ENCODE results near the gene SPATS2.
"Not testable (repeated sequence)": the region's sequence is repeated elsewhere in the genome, so short reads cannot be mapped to it uniquely, and the experiment has no call there.

The SPATS2 gene

DNA sequence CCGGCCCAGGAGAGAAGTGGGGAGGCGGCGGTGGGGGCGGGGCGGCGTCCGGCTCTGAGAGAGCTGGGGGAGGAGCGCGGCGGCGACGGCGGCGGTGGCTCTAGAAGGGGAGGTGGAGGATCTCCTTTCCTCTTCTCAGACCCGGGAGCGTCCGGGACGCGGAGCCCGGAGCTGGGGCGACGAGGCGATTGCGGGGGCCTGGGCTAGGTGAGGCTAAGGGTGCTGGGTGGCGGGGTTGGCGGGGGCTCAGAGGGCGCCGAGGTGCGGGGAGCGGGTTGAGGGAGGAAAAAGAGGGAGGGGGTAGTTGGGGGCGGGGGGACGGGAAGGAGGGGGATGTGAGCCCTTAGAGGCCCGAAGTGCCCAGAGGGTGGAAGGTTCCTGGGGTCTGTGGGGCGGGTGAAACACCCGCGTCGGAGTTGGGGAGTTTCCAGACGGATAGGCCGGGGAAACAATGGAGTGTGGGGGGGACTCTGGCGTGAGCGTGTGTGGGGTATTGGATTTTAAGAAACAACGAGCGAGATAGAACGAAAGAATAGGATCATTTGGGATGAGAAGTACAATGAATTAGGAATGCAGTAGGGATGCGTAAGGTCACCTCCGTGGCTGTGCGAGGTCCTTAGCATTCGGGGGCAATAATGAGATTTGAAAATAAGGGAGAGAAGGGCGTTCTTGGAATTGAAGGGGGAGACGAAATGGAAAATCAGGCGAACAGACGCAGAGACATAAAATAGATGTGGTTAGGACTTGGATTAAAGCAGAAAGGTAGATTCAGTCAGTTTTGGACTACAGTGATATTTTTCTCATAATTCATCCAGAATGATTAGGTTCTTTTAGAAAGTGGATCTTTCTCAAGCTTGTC, at the start of gene SPATS2:
SPATS2 (plus strand) TSS at position 82 of the 859 bp plus-strand sequence. CDS start 93,551 bp downstream, outside the sequence.
- DNase-seq: peak; percentile 41

DNA sequence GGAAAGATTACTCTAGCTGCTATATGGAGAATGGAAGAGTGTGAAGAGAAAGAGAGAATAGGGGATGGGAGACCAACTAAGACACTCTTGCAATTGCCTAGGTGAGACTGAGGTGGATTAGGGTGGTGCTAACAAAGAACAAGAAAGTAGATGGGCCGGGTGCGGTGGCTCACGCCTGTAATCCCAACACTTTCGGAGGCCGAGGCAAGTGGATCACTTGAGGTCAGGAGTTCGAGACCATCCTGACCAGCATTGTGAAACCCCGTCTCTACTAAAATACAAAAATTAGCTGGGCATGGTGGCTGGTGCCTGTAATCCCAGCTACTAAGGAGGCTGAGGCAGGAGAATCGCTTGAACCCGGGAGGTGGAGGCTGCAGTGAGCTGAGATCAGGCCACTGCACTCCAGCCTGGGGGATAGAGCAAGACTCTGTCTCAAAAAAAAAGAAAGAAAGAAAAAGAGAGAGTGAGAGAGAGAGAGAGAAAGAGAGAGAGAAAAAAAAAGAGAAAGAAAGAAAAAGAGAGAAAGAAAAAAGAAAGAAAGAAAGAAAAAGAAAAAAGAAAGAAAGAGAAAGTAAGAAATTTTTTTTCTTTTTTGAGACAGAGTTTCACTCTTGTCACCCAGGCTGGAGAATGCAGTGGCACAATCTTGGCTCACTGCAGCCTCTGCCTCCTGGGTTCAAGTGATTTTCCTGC, 46.7 kb upstream of the SPATS2 start:
- DNase-seq: not testable (repeated sequence)

DNA sequence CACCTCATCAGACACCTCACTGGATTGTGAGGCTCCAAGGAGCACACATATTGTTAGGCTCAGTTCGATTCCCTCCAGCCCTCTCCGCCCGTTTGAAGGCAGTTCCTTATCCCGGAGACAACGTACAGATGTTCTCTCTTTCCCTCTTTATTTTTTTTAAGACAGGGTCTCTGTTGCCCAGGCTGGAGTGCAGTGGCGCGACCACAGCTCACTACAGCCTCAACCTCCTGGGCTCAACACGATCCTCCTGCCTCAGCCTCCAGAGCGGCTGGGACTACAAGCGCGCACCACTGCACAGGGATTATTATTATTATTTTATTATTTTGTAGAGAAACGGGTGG, 44.9 kb upstream of the SPATS2 start:
- peak; percentile 24 for DNase-seq

DNA sequence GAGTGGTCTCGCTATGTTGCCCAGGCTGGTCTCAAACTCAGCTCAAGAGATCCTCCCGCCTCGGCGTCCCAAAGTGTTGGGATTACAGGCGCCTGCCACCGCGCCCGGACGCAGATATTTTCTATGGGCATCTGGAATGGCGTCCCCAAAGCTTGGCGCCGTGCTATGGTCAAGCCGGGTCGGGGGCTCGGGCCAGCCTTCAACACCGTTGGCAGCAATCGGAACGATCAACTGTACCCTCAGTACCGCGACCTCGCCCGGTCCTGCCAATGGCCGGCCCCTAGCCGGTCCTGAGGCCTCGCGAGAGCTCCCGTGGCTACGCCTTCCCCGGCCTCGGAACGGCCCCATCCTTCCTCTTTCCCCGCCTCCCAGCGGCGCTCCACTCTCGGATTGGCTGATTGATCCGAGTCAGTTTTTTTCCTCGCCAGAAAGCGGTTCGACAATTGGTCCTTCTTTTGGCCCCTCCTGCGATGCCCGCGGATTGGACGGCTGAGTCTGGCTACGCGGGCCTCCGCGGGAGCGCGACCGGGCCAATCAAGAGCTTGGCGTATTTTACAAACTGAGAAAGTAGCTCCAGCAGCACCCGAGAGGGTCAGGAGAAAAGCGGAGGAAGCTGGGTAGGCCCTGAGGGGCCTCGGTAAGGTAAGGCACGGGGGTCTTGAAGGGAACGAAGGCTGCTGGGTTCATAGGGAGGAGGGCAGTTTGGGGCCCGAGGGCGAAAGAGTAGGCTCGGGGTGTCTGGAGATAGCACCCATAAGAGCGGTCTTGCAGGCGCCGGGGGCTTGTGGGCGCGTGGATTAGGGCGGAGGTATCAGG, 44.3 kb upstream of the SPATS2 start, which contains the start of gene TROAP:
TROAP (plus strand) TSS at position 548 of the 816 bp plus-strand sequence. CDS start 354 bp downstream, outside the sequence.
- DNase-seq: peak; percentile 99

DNA sequence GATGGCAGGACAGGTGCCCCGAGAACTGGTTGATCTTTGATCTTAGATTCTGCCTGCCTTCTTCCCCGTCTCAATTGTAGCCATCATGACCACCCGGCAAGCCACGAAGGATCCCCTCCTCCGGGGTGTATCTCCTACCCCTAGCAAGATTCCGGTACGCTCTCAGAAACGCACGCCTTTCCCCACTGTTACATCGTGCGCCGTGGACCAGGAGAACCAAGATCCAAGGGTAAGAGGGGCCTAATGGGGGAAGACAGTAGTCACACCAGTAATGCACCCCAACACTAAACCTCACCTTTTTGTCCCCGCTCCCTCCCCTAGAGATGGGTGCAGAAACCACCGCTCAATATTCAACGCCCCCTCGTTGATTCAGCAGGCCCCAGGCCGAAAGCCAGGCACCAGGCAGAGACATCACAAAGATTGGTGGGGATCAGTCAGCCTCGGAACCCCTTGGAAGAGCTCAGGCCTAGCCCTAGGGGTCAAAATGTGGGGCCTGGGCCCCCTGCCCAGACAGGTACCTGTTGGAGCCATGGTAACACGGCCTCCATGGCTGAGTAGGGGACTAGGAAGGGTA, 43.7 kb upstream of the SPATS2 start:
- DNase-seq: peak; percentile 24

DNA sequence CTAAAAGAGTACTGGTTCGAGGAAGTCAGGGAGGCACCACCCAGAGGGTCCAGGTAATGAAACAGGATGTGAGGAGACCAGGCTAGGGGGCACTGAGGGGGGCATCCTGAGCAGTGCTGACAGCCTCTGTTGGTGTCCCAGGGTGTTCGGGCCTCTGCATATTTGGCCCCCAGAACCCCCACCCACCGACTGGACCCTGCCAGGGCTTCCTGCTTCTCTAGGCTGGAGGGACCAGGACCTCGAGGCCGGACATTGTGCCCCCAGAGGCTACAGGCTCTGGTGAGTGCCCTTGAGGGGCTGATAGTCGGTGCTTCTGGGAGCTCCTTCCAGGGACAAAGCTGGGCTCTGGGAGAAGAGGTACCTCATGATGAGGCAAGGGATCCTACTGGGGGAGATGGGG, 41.7 kb upstream of the SPATS2 start:
- DNase-seq: no peak

DNA sequence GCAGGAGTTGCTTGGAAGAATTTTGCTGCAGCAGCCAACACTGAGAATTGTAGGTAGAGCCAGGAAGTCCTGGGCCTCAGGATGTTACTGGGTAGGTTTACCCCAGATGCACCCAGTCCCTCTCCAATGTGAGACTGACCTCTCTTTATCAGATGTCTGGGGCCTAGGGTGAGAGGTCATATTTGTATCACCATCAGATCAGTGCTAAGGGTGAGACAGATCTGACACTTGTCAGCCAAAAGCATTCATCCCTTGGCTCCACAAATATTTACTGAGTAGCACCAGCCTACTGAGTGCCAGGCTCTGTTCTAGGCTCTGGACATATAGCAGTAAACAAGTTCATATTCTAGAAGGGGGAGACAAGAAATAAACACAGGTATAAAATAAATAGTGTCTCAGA, 39.9 kb upstream of the SPATS2 start:
- no peak for DNase-seq

DNA sequence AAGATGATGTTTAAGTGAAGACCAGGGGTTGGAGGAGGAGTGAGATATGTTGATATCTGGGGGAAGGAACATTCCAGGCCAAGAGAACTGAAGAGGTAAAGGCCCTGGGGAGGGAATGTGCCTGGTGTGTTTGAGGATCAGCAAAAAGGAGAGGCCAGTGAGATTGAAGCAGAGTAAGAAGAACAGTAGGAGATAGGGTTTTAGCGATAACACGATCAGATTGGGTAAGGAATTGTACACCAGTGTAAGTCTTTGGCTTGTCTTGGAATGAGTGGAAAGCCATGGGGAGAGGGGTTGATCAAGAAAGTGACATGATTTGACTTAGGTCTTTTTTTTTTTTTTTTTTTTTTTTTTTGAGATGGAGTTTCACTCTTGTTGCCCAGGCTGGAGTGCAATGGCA, 39.4 kb upstream of the SPATS2 start:
- DNase-seq: no peak

DNA sequence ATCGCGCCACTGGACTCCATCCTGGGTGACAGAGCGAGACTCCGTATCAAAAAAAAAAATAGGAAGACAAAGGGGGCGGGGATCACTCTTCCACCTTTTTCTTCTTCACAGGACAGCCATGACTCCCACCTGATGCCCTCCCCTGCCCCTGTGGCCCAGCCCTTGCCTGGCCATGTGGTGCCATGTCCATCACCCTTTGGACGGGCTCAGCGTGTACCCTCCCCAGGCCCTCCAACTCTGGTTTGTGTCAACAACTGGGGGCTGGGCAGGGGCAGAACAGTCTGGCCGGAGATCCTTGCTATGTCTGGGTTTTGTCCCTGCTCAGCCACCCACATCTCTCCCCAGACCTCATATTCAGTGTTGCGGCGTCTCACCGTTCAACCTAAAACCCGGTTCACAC, 38.4 kb upstream of the SPATS2 start:
- DNase-seq: no peak

DNA sequence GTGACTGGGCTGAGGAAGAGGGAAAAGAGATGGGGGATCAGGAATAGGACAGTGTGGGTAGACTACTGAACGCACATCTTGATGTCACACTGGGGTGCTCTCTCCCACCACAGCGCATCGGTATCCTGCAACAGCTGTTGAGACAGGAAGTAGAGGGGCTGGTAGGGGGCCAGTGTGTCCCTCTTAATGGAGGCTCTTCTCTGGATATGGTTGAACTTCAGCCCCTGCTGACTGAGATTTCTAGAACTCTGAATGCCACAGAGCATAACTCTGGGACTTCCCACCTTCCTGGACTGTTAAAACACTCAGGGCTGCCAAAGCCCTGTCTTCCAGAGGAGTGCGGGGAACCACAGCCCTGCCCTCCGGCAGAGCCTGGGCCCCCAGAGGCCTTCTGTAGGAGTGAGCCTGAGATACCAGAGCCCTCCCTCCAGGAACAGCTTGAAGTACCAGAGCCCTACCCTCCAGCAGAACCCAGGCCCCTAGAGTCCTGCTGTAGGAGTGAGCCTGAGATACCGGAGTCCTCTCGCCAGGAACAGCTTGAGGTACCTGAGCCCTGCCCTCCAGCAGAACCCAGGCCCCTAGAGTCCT, 37.1 kb upstream of the SPATS2 start:
- DNase-seq: no peak

DNA sequence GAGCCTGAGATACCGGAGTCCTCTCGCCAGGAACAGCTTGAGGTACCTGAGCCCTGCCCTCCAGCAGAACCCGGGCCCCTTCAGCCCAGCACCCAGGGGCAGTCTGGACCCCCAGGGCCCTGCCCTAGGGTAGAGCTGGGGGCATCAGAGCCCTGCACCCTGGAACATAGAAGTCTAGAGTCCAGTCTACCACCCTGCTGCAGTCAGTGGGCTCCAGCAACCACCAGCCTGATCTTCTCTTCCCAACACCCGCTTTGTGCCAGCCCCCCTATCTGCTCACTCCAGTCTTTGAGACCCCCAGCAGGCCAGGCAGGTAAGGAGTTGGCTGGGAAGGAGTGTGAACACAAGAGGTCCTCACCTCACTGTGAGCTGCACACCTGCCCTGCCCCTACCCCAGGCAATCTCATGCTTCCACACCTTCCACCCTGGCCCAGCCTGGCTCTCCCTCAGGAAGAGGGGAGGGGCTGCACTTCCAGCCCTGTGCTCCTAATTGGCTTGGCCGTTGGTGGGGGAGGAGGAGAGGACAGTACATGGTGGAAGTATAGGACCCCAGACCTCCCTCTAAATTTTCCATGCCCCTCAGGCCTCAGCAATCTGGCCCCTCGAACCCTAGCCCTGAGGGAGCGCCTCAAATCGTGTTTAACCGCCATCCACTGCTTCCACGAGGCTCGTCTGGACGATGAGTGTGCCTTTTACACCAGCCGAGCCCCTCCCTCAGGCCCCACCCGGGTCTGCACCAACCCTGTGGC, 36.5 kb upstream of the SPATS2 start:
- DNase-seq: no peak

DNA sequence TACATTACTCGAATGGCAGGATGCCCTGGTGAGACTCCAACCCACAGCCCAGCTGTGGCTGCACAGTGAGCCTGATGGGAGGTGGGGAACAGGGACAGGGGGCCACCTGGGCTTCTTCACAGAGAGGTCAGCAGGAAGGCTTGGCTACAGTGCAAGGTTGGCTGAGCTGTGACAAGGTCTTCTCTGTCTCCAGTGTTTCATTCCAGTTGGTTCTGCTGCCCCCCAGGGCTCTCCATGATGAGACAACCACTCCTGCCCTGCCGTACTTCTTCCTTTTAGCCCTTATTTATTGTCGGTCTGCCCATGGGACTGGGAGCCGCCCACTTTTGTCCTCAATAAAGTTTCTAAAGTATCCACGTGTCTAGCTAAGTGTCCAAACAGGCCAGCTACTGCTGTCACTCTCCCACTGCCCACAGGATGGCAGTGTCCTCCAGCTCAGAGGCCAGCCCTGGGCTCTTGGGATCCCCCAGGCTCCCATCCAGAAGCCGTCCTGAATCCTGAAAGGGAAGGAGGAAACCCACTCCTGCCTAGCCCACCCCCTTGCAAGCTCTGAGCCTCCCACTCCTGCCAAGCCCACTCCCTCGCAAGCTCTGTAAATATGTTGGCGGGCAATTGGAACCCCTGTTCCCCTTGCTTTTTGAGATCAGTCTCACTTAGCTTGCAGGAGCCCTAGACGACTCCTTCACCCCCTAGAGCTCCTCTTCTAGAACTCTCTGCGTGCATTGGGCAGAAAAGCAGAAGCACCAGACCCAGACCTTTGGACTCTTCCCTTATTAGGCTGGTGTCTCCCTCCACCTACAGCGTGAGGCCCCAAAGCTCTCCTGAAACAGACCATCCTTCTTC, 35.7 kb upstream of the SPATS2 start:
- peak; percentile 66 for DNase-seq

DNA sequence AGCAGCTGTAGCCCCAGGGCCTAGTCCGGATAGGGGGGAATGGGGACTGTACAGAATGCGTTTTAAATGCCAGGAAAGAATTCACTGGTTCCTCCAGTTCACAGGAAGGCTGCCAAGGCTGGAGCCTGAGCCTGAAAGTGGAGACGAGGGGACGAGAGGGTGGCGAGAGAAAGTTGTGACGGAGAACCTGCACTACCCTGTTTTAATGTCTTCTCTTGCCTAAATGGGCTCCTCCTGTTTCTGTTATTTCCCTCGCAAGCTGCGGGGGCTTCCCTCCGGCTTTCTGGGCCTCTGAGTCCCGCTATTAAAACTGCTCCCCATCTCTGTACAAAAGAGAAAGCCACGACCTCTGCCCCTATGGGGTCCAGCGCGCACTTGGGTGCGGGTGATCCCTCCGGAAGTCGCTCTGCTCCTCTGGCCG, 34.8 kb upstream of the SPATS2 start:
- DNase-seq: no peak

DNA sequence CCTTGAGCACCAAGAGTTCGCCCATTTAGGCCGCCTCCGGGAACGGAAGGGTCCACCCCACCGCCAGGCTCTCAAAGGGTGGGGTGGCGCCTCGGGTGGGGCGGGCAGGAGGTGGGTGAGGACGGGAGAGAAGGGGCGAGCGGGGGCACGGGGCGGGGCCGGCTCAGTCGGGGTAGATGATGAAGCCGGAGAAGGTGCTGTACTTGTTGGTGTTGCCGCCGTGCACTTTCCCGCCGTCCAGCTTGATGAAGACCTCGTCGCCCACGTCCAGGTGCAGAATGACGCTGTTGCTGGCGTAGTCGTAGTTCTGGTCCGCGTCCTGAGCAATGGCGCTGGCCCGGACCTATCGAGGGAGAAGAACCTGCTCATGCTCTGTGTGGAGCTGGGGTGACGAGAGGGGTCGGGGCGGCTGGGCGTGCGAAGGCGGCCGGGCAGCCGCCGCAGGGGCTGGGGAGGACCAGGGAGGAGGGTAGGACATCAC, 34.3 kb upstream of the SPATS2 start:
- no peak for DNase-seq

DNA sequence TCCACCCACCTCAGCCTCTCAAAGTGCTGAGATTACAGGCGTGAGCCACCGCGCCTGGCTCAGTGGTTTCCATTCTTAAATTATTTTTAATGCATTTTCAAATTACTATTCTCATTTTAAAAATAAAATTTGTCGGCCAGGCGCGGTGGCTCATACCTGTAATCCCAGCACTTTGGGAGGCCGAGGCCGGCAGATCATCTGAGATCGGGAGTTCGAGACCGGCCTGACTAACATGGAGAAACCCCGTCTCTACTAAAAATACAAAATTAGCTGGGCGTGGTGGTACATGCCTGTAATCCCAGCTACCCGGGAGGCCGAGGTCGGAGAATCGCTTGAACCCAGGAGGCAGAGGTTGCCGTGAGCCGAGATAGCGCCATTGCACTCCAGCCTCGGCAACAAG, 33.5 kb upstream of the SPATS2 start:
- not testable (repeated sequence) for DNase-seq

DNA sequence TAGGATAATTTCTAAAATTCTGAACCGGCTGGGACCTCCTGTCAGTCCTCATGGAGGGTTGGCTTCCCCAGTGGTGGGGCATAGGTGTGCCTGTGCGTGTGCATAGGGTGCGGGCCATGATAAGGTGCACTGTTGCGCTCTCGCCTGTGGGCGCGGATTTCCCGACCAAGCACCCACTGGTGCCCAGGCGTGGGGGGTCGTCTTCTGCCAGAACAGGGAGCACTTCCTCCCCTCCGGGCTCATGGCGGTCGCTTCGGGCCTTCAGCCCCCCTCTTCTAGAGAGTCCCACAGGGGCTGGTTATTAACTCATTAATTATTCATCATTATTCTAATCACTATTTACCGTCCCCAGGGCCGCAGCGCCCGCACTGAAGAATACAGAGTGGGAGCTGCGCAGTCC, 33.0 kb upstream of the SPATS2 start:
- no peak for DNase-seq

DNA sequence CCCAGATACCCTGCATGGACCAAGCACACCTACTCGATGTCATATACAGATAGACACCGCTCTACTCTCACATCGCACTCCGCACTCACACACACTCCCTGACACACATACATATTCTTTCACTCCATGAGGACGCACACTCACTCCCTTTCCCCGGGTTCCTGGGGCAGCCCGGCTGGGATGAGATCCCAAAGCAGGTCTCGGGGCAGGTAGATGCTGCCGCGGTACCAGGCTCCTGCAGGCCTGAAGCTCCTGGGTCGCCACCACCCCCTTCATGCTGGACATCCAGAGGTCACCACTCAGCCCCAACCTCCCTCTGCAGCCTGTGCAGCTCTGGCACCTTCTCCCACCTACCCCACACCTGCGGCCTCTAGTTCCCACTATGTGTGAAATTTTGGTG, 32.6 kb upstream of the SPATS2 start:
- no peak for DNase-seq

DNA sequence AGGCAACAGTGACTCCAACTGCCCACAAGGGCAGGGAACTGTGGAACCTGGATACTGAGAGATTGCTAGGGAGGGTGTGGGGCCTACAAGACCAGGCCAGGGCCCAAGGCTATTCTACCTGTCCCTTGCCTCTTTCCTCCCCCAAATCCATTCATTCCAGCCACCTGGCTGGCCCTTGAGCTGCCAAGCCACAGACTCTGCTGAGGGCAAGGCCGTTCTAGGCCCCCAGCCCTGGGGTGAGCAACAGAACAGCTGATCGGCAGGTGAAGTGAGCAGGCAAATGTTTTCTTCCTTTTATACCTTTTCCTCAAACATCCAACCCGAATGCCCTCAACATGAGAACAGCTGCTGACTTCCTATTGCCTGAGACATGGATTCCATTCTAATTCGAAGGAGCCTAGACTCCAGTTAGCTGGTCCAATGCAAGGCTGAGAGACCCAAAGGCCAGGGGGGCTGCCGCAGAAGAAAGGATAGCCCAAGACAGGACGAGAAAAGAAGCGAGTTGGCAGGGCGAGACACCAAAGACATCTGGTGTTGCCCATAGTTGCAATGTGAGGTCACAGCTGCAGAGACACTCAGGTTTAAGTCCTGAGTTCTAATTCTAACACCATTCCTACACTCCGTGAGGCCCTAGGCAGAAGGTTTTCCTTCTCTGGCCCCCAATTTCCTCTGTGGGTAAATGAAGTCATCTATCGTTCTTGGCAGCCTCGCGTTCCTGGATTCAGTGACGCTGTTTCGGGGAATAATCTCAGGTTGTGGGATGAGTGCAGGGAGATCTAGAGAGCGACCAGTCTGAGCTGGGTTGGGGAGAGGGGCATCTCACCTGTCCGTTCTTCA, 31.9 kb upstream of the SPATS2 start:
- DNase-seq: no peak

DNA sequence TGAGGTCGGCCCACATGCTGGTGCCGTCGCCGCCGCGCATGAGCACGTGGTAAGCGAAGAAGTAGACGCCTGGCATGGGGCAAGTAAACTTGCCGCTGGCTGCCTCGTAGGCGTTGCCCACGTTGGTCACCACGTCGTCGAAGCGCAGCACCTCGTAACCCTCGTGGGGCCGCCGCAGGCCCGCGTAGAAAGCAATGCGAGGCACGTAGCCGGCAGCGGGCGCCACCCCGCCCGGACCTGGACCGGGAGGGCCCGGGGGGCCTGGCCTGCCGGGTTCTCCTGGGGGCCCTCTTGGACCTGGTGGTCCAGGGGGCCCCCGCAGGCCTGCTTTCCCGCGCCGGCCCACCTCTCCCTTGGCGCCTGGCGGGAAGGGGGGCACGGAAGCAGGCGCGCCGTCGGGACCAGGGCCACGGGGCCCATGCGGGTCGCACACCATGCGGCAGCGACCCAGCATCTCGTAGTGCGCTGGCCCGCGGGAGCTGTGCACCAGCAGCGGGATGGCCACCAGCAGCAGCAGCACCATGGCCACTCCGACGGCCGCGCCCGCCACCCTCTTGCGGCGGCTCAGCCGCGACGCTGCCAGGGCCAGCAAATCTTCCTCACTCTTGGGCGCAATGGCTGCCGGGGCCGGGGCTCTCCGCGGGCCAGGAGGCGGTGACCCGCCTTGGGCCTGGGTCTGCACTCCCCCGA, 31.2 kb upstream of the SPATS2 start:
- DNase-seq: no peak
